Astrocyte of the hippocampus (primary cell): ENCODE data around the gene ABHD3.
"Not testable (repeated sequence)": the region's sequence is repeated elsewhere in the genome, so short reads cannot be mapped to it uniquely, and the experiment has no call there.

Source experiments
- DNase-seq: peaks from one replicate; pipeline ENCODE4 v3.0.0; 2011; ENCODE audit warnings: low read depth, low spot score

ABHD3 gene

GRCh38 chr18:21703241-21703820 is 1.2 kb downstream of the ABHD3 start:
- DNase-seq = no peak

DNA sequence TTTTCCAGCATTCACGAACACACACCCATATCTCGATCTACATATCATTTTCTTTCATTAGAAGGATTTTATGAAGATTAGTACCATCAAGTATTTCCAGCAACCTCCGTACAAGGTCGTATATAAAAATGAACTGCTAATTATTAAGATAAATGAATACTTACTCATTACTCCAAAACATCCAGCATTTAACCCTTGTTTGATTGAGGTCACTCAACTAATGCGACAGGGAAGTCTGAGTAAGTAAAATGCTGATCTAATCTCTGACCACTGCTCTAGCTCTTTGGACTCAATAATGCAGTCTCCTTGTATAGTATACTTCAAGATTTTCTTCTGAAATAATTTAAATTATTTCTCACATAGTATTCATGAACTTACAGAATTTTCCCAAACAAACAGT is 2.0 kb downstream of the ABHD3 start:
- DNase-seq = no peak

- no peak for DNase-seq
These were observed 3.0 kb downstream of the ABHD3 start for GRCh38 chr18:21701621-21702020.

DNA sequence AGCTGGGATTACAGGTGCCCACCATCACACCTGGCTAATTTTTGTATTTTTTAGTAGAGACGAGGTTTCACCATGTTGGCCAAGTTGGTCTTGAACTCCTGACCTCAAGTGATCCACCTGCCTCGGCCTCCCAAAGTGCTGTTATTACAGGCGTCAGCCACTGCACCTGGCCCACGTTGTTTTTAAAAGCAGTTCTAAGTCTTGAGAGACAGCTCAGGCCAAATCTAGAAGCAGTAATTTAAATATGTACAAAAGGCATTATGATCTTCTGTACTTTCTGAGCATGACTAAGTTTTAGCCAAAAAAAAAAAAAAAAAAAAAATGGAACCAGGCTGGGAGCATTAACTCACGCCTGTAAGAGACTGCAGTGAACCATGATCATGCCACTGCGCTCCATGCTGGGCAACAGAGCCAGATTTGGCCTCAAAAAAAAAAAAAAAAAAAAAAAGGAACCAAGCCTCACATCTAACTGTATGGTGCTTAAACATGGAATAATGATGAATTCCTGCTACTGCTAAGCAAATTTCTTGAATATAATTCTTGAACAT is 4.0 kb downstream of the ABHD3 start:
- no peak for DNase-seq

DNA sequence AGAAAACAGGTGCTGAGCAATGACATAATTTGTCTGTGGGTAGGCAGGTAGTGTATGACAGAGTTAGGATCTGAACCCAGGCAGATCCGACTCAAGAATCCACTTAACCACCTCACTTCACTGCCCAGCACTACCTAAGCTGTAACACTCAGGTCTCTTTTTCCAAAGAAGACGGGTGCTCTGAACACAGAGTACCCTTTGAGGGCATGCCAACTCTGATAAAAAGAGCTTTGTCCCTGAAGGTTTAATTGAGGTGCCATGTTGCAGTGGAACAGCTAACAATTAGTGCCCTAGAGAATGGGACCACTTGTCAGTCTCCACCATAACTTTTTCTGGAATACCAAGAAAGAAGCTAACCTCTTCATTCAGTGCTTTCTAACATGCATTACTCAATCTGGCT is 11.3 kb downstream of the ABHD3 start:
- DNase-seq = no peak

DNA sequence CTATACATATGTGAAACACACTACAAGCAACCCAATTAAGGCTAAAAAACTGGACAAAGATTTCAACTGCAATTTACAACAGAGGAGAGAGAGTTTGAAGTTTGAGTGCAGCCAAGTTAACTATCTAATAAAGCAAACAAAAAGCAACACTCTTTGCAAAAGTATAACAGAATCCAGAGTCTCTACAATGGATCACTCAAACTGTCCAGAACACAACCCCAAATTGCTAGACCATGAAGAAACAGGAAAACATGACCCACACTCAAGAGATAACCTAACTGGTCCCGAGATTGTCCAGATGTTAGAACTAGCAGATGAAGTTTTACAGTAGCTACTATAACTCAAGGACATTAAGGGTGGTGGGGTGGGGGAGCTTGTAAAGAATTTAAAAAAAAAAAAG is 14.8 kb downstream of the ABHD3 start:
- no peak for DNase-seq

DNA sequence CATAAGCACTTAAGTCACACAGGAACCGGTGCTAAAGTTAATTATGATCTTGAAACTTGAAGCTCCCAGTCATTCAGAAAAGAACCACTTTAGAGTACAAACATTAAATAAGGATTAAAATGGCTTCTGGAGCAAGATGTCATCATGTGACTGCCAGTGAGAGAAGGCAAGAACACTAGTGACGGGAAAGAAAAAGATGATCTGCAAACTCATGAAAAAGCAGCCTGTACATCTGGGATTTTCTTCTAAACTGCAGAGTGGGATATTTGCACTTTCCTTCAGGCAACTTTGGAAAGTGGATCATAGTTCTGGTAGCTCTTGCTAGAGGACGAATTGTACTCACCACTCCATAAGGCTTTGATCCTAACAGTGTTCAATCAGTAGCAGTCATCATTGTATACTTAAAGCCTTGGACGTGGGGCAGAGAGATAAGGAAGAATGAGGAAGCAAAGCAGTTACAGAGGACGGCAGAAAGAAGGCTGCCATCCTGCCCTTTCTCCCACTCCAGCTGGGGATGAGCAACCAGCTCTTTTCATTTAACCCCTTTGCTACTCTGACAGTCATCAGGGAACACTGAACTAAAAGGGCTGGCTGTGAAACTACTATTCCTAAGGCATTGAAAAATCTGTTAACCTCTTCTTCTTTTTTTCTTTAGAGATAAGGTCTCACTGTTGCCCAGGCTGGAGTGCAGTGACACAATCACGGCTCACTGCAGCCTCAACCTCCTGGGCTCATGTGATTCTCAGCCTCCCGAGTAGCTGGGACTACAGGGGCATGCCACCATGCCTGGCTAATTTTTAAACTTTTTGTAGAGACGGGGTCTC is 18.1 kb downstream of the ABHD3 start:
- DNase-seq = no peak

DNA sequence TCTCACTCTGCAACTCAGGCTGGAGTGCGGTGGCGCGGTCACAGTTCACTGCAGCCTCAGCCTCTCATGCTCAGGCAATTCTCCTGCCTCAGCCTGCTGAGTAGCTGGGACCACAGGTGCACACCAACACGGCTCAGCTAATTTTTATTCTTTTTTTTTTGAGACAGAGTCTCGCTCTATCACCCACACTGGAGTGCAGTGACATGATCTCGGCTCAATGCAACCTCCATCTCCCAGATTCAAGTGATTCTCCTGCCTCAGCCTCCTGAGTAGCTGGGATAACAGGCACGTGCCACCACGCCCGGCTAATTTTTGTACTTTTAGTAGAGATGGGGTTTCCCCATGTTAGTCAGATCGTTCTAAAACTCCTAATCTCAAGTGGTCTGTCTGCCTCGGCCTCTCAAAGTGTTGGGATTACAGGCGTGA is 19.0 kb downstream of the ABHD3 start:
- DNase-seq = not testable (repeated sequence)

- no peak for DNase-seq
These were observed 19.8 kb downstream of the ABHD3 start for GRCh38 chr18:21684731-21685130.

DNA sequence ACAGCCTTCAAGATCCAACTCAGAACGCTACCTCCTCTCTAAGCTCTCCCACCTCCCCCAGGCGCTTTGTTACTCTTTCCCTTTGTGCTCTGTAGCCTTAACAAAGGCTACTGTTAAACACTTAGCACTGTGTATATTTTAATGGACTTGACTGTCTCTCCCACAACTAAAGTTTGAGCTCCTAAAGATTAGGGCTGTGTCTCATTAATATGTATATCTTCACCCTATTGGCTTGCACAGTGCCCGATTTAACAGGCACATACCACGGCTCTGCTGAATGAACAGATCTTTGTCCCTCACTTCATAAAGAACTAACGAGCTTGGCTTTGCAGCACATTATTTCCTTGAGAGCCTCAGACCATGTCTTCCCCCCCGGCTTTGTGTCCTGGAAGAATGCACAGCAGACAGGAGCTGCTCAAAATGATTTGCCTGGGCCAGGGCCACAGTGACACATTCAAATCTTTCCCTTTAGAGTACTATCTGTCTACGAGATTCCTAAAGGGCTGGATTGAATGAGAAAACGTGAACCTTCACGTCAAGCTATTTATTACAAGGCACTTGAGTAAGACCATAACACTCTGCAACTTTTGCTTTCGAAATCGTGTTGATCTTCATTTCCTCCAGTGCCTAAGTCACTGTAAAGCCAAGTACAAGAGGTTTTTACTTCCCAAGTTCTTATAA is 22.1 kb downstream of the ABHD3 start:
- peak; percentile 75 for DNase-seq

DNA sequence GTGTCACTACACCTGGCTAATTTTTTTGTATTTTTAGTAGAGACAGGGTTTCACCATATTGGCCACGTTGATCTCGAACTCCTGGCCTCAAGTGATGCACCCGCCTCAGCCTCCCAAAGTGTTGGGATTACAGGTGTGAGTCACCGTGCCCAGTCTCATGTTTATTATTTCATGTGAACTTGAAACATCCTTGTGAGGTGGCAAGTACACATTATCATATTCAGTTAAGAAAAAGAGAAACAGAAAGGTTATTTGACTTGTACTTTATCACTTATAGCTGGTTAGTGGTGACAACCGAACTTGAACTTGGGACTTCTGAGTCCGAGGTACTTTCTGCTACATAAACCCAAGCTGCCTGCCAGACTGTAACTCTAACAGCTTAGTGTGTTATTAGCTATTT is 24.4 kb downstream of the ABHD3 start:
- DNase-seq = no peak

DNA sequence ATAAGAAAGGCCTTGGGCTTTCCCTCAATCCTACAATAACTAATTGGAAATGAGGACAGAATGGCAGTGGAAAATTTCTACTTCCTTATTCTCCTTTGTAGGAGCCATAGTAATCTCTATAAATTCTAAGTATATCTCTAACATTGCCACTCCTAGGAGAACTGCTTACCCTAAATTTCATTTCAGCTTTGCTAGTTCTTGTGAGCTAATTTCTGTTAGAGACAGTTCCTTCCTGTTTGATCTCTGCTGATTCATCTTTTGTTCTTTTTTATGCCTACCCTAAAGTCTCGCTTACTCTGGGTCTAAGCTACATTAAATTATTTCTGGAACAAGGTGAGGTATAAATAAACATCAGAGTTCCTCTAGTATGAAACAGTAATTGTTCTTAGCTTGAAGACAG is 25.7 kb downstream of the ABHD3 start:
- DNase-seq = no peak

GRCh38 chr18:21675354-21675753 is 29.2 kb downstream of the ABHD3 start:
- DNase-seq = peak; percentile 63

DNA sequence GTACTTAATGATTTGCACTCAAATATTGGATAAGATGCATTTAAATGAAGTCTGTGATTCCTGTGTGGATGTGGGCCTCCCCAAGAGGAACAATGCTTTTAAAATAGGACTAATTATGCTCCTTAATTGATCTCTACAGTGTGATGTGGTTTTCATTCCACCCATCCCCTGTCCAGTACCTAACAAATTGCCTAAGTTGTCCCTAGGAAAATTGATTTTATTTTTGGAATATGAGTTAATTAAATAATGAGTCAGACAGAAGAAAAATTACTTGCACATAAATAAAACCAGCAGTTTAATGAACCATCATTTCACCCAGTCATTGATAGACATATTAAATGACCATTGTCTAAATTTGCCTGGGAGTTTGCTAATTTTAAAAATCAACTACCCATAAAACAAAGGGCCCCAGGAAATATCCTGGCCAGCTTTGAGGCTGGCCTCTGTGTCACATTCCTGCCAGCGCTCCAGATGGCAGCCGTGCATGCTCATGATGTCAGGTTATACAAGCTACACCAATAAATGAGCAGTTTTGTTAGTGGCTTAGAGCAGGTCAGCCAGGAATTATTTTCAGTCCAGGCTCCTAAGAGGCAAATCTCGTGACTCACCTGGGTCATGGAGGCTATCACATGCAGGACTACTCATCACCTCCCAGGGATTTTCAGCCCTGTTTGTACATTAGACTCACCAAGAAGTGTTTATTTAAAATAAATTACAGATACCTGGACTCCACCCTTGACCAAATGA is 31.9 kb downstream of the ABHD3 start:
- DNase-seq = peak; percentile 71

DNA sequence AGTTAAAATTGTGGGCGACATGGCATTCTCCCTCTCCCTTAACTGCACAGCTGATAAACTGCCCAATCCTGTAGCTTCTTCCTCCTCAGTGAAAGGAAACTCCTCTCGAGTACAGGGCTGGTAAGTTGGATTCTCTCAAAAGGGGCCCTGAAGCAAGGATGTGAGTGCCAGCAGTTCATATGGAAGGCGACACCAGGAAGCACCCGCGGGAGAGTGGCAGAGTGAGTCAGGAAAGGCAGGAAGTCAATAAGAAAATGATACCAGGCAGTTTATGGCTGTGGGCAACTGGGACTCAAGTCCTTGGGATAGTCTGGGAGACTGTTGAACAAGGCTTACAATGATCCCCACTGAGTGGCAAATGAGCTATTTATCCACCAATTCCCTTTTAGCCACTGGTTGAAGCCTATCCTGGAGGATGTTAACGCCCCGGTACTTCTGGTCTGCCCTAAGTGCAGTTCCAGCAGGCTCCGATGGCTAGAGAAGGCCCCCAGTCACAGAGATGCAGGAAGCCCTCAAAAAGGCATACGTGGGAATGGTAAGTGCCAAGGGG is 34.8 kb downstream of the ABHD3 start:
- no peak for DNase-seq

GRCh38 chr18:21664069-21664468 is 40.5 kb downstream of the ABHD3 start:
- no peak for DNase-seq

- no peak for DNase-seq
These were observed 41.0 kb downstream of the ABHD3 start for GRCh38 chr18:21663578-21663977.

DNA sequence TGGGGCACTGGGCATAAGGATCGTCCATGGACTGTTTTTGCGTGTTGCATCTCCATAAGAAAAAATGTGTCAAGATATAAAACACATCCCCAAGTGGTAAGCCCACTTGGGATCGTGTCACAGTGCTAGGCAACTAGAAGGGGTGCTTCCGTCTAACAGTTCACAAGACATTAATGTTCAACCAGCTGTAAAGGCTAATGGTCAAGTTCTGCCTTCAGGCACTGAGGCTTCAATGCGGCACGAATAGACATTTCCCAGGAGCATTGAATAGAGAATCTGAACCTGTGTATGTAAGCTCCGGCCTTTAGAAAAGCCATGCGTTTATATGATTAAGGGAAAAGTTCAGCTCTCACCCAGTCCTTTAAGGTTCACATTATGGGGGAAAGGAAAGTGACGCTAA is 42.0 kb downstream of the ABHD3 start:
- DNase-seq = no peak

DNA sequence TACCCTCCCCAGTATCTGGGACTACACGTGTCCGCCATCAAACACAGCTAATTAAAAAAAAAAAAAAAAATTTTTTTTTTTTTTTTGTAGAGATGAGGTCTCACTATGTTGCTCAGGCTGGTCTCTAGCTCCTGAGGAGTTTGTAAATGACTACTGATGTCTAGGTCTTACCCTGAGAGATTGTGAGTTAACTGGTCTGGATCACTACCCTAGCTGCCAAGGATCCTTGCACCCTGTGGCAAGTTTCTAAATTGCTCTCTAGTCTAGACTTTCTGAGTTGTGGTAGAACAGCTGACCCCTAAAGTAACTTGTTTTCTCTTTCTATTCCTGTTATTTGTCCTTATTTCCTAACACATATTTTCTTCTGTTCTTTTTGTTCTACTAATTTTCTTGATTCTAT is 44.5 kb downstream of the ABHD3 start:
- no peak for DNase-seq

DNA sequence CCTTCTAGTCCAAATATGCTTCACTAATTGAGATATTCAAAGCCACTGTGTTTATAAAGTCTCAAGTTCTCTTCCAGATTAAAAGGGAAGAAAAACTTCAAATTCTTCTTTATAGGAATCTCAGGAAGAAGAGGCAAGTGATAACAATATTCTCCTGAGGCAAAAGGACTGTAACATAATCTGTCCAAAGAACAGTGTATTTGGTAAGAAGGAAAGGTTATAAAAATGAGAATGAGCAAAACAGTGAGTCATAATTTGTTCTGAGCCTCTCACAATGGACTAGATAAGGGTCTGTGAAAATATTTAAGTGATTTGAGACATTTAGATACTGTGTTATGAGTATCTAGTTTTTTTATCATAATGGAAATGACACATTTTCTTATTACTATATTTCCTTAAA is 48.2 kb downstream of the ABHD3 start:
- DNase-seq = no peak

DNA sequence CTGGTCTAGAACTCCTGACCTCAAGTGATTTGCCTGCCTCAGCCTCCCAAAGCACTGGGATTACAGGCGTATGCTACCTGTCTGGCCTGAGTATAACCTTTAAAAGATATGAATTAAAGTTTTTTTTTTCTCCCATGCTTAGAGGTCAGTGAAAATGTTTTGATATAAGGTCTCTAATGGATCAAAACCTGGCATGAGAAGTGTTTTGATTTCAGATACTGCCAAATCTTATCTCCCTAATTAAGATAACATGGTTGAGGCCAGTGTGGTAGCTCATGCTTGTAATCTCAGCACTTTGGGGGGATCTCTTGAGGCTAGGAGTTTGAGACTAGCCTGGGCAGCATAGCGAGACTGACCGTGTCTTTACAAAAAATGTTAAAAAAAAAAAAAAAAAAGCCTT is 51.2 kb downstream of the ABHD3 start:
- DNase-seq = no peak

DNA sequence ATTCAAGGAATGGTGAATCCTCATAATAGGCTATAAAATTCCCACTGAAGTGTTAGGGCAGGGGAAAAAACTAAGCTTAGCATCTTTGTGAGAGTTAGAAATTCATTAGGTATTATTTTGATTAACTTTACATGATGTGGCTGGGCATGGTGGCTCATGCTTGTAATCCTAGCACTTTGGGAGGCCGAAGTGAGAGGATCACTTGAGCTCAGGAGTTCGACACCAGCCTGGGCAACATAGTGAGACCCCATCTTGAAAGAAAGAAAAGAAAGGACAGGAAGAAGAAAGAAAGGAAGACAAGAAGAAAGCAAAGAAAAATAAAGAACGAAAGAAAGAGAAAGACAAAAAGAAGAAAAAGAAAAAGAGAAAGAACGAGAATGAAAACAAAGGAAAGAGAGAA is 52.5 kb downstream of the ABHD3 start:
- no peak for DNase-seq
